Measurements from ENCODE around the gene ATF4.
"Not testable (repeated sequence)": the region's sequence is repeated elsewhere in the genome, so short reads cannot be mapped to it uniquely, and the experiment has no call there.

ATF4 gene

DNA sequence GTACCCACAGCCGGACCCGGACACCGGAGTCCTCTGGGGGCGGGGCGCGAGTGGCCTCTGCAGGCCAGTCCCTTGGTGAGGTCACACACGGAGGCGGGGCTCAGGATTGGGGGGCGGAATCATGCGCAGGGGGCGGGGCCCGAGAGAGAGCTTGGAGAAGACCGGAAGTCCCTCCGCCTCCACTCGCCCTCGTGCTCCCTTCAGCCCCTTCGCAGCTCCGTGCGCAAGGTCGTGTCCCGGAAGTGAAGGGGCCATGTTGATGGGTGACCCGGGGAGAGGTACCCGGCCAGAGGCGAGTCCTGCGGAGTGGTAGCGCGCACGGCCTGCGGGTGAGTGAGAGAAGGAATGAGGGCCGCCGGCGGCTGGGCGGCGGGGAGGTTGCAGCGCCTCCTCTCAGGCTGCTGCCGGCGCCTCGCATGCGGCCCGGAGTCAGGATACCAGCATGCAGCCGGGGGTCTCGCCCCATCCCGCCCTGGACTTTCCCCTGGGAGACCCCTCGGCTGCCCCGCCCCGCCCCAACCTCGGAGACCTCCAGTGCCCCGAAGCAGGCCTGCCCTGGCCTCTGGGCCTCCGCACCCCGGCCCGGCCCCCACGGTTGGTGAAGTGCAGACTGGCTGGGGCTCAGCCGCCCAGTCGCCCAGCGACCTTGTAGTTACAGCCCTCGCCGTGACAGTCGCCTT, 18.1 kb upstream of the ATF4 start, which contains the start of gene MIEF1:
MIEF1 (plus strand) TSS at position 182 of the 680 bp plus-strand sequence. CDS start 9,005 bp downstream, outside the sequence.
- Histone ChIP-seq H3K9me3 (ENCODE audit: control insufficient read depth, low read length) (no peaks in the 10 kb centered on the region), H3K27me3 (replicated peaks; ENCODE audit: control insufficient read depth, insufficient read depth, low read length) (no peaks in the 10 kb centered on the region), H3K4me1 (ENCODE audit: control insufficient read depth, insufficient read depth, low read length) (peaks cover 66% of the 10 kb centered on the region), H3K4me3 (ENCODE audit: low read length) (peak within 1 kb of the TSS; percentile 89), H3K36me3 (ENCODE audit: control insufficient read depth, insufficient read depth, low read length, severe bottlenecking) (peaks cover 35% of the 10 kb centered on the region), H3K9ac (ENCODE audit: low read length) (peak within 1 kb of the TSS; percentile 92)
- peak; percentile 99 for DNase-seq (ENCODE audit: low read depth)

DNA sequence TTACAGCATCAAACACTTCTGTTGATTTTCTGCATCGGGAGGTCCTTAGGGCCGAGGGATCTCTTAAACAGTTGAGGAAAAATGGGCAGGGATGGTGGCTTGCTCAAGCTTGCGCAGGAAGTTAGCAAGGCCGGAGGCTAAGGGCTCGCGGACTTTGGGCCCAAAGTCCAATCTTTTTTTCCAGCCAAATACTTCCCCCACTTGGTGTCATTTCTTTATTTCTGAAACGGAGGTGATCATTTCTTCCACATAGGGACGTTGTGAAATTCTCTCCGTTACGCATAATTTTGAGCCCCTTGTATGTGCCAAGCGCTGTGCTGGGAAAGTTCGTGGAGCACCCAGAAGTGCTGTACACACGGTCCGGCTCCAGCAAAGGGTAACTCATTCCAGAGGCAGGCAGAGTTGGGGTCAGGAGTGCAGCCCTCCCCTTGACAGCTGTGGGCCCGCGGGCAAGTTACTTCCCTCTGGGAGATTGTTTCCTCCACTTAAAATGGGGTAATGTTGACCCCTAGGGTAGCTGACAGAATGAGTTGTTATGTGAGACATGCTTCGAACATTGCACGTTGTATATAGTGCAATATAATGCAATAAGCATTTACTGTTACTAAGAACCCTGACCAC, 17.5 kb upstream of the ATF4 start:
- Histone ChIP-seq H3K9ac (ENCODE audit: low read length) (peak overlapping the region; percentile 92), H3K36me3 (ENCODE audit: control insufficient read depth, insufficient read depth, low read length, severe bottlenecking) (peaks cover 39% of the 10 kb centered on the region), H3K4me3 (ENCODE audit: low read length) (peak overlapping the region; percentile 89), H3K4me1 (ENCODE audit: control insufficient read depth, insufficient read depth, low read length) (peaks cover 64% of the 10 kb centered on the region), H3K27me3 (replicated peaks; ENCODE audit: control insufficient read depth, insufficient read depth, low read length) (no peaks in the 10 kb centered on the region), H3K9me3 (ENCODE audit: control insufficient read depth, low read length) (no peaks in the 10 kb centered on the region)
- DNase-seq (ENCODE audit: low read depth) = peak; percentile 57

DNA sequence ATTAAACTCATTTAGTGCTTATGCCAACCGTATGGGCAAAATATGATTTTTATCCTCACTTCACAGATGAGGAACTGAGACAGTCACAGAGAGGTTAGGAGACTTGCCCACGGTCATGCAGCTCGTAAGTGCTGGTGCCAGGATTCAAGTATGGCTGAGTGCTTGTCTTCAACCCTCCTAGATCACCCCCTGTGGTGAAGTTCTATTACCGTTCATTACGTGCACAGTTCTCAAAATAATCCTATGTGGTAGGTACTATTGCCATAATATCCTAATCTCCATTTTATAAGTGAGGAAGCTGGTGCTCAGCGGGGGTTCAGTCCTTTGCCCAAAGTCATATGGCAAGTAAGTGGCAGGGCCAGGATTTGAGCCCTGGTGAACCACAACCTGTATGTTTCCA, 16.7 kb upstream of the ATF4 start:
- no peaks in the 10 kb centered on the region for H3K27me3 ChIP-seq (replicated peaks; ENCODE audit: control insufficient read depth, insufficient read depth, low read length)
- H3K9ac ChIP-seq (ENCODE audit: low read length) = peak overlapping the region; percentile 92
- H3K9me3 ChIP-seq (ENCODE audit: control insufficient read depth, low read length) = no peaks in the 10 kb centered on the region
- DNase-seq (ENCODE audit: low read depth) = no peak
- H3K4me3 ChIP-seq (ENCODE audit: low read length) = peak overlapping the region; percentile 89
- H3K4me1 ChIP-seq (ENCODE audit: control insufficient read depth, insufficient read depth, low read length) = peaks cover 58% of the 10 kb centered on the region
- H3K36me3 ChIP-seq (ENCODE audit: control insufficient read depth, insufficient read depth, low read length, severe bottlenecking) = peaks cover 46% of the 10 kb centered on the region

DNA sequence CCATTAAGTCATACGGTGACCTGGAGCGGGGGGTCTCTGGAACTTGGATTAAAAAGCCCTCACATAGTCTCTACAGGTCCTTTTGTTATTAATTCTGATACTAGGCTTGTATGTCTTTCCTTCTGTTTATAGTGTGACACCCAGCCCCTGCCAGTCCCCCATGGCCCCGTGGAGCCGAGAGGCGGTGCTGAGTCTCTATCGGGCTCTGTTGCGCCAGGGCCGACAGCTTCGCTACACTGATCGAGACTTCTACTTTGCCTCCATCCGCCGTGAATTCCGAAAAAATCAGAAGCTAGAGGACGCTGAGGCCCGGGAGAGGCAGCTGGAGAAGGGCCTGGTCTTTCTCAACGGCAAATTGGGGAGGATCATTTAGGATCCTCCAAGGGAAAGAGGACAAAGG, 16.3 kb upstream of the ATF4 start:
- H3K9me3 ChIP-seq (ENCODE audit: control insufficient read depth, low read length) = no peaks in the 10 kb centered on the region
- peak overlapping the region; percentile 89 for H3K4me3 ChIP-seq (ENCODE audit: low read length)
- peaks cover 55% of the 10 kb centered on the region for H3K4me1 ChIP-seq (ENCODE audit: control insufficient read depth, insufficient read depth, low read length)
- no peaks in the 10 kb centered on the region for H3K27me3 ChIP-seq (replicated peaks; ENCODE audit: control insufficient read depth, insufficient read depth, low read length)
- DNase-seq (ENCODE audit: low read depth) = no peak
- peak overlapping the region; percentile 92 for H3K9ac ChIP-seq (ENCODE audit: low read length)
- H3K36me3 ChIP-seq (ENCODE audit: control insufficient read depth, insufficient read depth, low read length, severe bottlenecking) = peaks cover 49% of the 10 kb centered on the region

DNA sequence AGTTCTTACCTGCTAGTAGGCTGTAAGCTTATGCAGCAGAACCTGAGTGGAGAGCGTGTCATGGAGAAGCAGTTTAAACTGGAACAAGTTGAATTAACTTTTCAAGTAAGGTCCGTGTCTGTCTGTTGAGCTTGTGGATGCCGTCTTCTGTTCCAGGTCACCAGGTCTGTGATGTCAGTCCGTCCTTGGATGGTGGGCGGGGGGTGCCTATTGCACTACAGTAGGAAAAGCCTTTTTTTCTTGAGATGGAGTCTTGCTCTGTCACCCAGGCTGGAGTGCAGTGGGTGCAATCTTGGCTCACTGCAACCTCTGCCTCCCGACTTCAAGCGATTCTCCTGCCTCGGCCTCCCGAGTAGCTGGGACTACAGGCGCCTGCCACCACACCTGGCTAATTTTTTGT, 13.3 kb upstream of the ATF4 start:
- Histone ChIP-seq H3K36me3 (ENCODE audit: control insufficient read depth, insufficient read depth, low read length, severe bottlenecking) (peaks cover 79% of the 10 kb centered on the region), H3K4me1 (ENCODE audit: control insufficient read depth, insufficient read depth, low read length) (peaks cover 37% of the 10 kb centered on the region), H3K9ac (ENCODE audit: low read length) (peak overlapping the region; percentile 65)
- H3K9me3 ChIP-seq (ENCODE audit: control insufficient read depth, low read length); H3K27me3 ChIP-seq (replicated peaks; ENCODE audit: control insufficient read depth, insufficient read depth, low read length); H3K4me3 ChIP-seq (ENCODE audit: low read length); DNase-seq (ENCODE audit: low read depth): not testable (repeated sequence)

DNA sequence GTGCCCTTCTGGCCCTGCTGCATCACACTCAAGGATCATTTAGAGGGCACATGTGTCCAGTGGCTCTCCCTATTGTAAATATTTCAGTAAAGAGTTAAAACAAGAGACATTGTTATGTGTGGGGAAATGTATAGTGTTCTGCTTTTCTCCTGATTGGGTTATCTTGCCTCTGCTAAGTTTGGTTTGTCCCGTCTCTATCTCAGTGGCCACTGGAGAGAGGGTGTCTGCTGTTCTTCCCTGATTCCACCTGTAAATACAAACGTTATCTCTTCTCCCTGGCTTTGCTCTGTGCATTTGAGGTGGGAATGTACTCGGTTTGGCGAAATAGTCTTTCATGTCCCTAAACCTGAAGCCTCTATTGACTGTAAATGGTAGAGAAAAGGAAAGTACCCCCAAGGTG, 12.0 kb upstream of the ATF4 start:
- no peak for DNase-seq (ENCODE audit: low read depth)
- Histone ChIP-seq H3K36me3 (ENCODE audit: control insufficient read depth, insufficient read depth, low read length, severe bottlenecking) (peaks cover 92% of the 10 kb centered on the region), H3K4me3 (ENCODE audit: low read length) (no peak overlapping the region)

DNA sequence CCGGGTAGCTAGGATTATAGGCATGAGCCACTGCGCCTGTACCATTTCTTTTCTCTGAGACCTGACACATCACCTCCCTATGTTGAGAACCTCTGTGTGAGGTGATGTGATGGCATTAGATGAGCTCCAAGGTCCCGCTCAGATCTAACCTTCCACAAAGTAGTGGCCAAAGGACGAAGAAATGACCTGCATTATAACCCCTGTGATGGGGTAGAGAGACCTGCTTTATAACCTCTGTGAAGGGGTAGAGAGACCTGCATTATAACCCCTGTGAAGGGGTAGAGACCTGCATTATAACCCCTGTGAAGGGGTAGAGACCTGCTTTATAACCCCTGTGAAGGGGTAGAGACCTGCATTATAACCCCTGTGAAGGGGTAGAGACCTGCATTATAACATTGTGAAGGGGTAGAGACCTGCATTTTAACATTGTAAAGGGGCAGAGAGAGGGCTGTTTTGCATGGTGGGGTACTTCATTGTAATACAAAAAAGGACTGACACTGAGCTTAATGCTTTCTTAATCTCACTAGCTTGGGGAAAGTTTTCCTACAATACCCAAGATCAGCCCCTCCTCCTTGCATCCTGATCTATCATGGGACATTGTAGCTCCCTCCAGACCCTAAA, 9.7 kb upstream of the ATF4 start:
- H3K4me3 ChIP-seq (ENCODE audit: low read length) = no peak overlapping the region
- DNase-seq (ENCODE audit: low read depth) = no peak
- H3K27me3 ChIP-seq (replicated peaks; ENCODE audit: control insufficient read depth, insufficient read depth, low read length) = no peaks in the 10 kb centered on the region
- H3K9ac ChIP-seq (ENCODE audit: low read length) = no peak overlapping the region
- H3K4me1 ChIP-seq (ENCODE audit: control insufficient read depth, insufficient read depth, low read length) = peaks cover 23% of the 10 kb centered on the region
- peaks cover 94% of the 10 kb centered on the region for H3K36me3 ChIP-seq (ENCODE audit: control insufficient read depth, insufficient read depth, low read length, severe bottlenecking)
- H3K9me3 ChIP-seq (ENCODE audit: control insufficient read depth, low read length) = no peaks in the 10 kb centered on the region

More for the DNA sequence above, 12.0 kb upstream of the ATF4 start:
- no peaks in the 10 kb centered on the region for H3K27me3 ChIP-seq (replicated peaks; ENCODE audit: control insufficient read depth, insufficient read depth, low read length)
- H3K9ac ChIP-seq (ENCODE audit: low read length) = no peak overlapping the region
- peaks cover 32% of the 10 kb centered on the region for H3K4me1 ChIP-seq (ENCODE audit: control insufficient read depth, insufficient read depth, low read length)
- H3K9me3 ChIP-seq (ENCODE audit: control insufficient read depth, low read length) = no peaks in the 10 kb centered on the region

DNA sequence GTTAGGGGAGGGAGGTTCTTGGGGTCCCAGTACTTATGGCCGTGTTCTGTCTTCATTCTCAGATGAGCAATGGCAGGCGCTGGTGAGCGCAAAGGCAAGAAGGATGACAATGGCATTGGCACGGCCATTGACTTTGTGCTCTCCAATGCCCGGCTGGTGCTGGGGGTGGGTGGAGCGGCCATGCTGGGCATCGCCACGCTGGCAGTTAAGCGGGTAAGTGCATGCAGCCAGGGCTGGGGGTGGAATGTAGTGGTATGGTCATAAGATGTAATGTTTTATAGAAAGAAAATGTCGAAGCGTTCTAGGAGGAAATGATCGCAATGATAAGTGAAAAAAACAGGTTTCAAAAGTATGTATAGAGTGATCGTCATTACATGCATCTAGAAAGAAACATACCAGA, 9.1 kb upstream of the ATF4 start:
- H3K27me3 ChIP-seq (replicated peaks; ENCODE audit: control insufficient read depth, insufficient read depth, low read length) = no peaks in the 10 kb centered on the region
- peaks cover 18% of the 10 kb centered on the region for H3K4me1 ChIP-seq (ENCODE audit: control insufficient read depth, insufficient read depth, low read length)
- H3K9me3 ChIP-seq (ENCODE audit: control insufficient read depth, low read length) = no peaks in the 10 kb centered on the region
- DNase-seq (ENCODE audit: low read depth) = no peak
- H3K9ac ChIP-seq (ENCODE audit: low read length) = no peak overlapping the region
- H3K4me3 ChIP-seq (ENCODE audit: low read length) = no peak overlapping the region
- peaks cover 94% of the 10 kb centered on the region for H3K36me3 ChIP-seq (ENCODE audit: control insufficient read depth, insufficient read depth, low read length, severe bottlenecking)

DNA sequence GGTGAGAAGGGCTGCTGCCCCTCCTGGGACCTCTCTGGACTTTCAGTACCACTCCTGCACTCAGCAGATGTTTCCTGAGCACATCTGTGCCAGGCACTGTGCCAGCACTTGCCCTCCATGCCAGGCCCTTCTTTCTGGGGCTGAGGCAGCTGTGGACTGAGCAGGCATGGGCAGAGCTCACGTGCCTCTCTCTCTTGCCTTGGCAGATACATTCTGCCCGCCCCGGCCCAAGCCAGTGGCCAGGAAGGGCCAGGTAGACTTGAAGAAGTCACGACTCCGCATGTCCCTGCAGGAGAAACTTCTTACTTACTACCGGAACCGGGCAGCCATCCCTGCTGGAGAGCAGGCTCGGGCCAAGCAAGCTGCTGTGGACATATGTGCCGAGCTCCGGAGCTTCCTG, 8.3 kb upstream of the ATF4 start:
- H3K9ac ChIP-seq (ENCODE audit: low read length) = no peak overlapping the region
- H3K4me3 ChIP-seq (ENCODE audit: low read length) = no peak overlapping the region
- H3K9me3 ChIP-seq (ENCODE audit: control insufficient read depth, low read length) = no peaks in the 10 kb centered on the region
- no peaks in the 10 kb centered on the region for H3K27me3 ChIP-seq (replicated peaks; ENCODE audit: control insufficient read depth, insufficient read depth, low read length)
- peaks cover 11% of the 10 kb centered on the region for H3K4me1 ChIP-seq (ENCODE audit: control insufficient read depth, insufficient read depth, low read length)
- H3K36me3 ChIP-seq (ENCODE audit: control insufficient read depth, insufficient read depth, low read length, severe bottlenecking) = peaks cover 93% of the 10 kb centered on the region
- no peak for DNase-seq (ENCODE audit: low read depth)

DNA sequence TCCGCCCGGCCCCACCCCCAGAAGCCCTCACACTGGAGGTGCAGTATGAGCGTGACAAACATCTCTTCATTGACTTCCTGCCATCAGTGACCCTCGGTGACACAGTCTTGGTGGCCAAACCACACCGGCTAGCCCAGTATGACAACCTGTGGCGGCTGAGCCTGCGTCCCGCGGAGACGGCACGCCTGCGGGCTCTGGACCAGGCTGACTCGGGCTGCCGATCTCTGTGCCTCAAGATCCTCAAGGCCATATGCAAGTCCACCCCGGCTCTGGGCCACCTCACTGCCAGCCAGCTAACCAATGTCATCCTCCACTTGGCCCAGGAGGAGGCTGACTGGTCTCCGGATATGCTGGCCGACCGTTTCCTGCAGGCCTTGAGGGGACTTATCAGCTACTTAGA, 6.6 kb upstream of the ATF4 start:
- H3K9me3 ChIP-seq (ENCODE audit: control insufficient read depth, low read length) = no peaks in the 10 kb centered on the region
- H3K36me3 ChIP-seq (ENCODE audit: control insufficient read depth, insufficient read depth, low read length, severe bottlenecking) = peaks cover 88% of the 10 kb centered on the region
- no peak overlapping the region for H3K9ac ChIP-seq (ENCODE audit: low read length)
- no peaks in the 10 kb centered on the region for H3K27me3 ChIP-seq (replicated peaks; ENCODE audit: control insufficient read depth, insufficient read depth, low read length)
- peaks cover 27% of the 10 kb centered on the region for H3K4me1 ChIP-seq (ENCODE audit: control insufficient read depth, insufficient read depth, low read length)
- H3K4me3 ChIP-seq (ENCODE audit: low read length) = no peak overlapping the region
- DNase-seq (ENCODE audit: low read depth) = no peak

DNA sequence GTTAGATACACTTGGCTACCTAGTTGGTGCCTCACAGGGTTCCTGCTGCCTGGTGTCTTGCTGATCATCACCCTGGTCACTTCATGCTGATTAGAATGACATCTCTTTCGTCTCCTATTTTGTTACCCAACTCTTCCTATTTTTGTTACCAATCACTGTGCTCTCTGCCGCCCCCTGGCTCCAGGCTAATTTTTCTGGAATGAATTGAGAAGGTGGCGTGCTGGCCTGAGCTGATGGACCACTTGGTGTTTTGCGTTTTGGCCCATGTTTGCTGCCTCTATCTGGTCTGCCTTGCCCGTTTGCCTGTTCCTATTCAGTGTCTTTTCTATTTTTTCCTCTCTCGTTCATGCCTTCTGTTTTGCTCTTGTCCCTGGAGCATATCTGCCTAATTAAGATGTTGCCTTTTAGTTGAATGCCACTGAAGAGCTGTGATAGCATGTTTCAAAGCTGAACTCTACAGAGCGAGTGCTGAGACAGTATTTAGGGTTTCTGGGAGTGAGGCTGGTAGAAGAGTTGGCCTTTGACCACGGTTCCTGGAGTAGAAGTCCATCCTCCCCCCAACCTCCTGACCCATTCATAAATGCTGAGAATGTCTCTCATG, 5.9 kb upstream of the ATF4 start:
- peak; percentile 79 for DNase-seq (ENCODE audit: low read depth)
- Histone ChIP-seq H3K4me1 (ENCODE audit: control insufficient read depth, insufficient read depth, low read length) (peaks cover 33% of the 10 kb centered on the region), H3K36me3 (ENCODE audit: control insufficient read depth, insufficient read depth, low read length, severe bottlenecking) (peaks cover 83% of the 10 kb centered on the region), H3K27me3 (replicated peaks; ENCODE audit: control insufficient read depth, insufficient read depth, low read length) (no peaks in the 10 kb centered on the region), H3K4me3 (ENCODE audit: low read length) (no peak overlapping the region), H3K9ac (ENCODE audit: low read length) (peak overlapping the region; percentile 9), H3K9me3 (ENCODE audit: control insufficient read depth, low read length) (no peaks in the 10 kb centered on the region)

Measured in adipocyte (in vitro differentiated cells).